ENCODE measurements around the gene F8. TPM values are rescaled to one million over a fixed set of nuclear protein-coding genes. Genes with fewer than 3 reads are reported as not detected.

F8 gene
- total and polyA plus RNA-seq, 9 of the 15 experiments (the other 6 are each of a cell fraction or from before 2014, with no cell fraction given), result 0.41 to 3.8 (median 0.91) TPM

- TF ChIP-seq REST (IDR thresholded peaks at IDR 0.05; ENCODE audit: borderline replicate concordance) (peak; percentile 37; the same call in 1 of the 2 replicates), REST (CRISPR knock-in tag; IDR thresholded peaks at IDR 0.05; ENCODE audit: low read depth) (peak; percentile 42; the same call in 1 of the 2 replicates), ZBTB9 (CRISPR knock-in tag; IDR thresholded peaks at IDR 0.05) (0 out of 2 replicates have a peak, but pooled peaks have one; percentile 10), PTRF (tag; IDR thresholded peaks at IDR 0.05) (no peak), KAT7 (CRISPR knock-in tag; IDR thresholded peaks at IDR 0.05; ENCODE audit: borderline replicate concordance) (peak; percentile 69; the same call in 1 of the 2 replicates), RBM39 (optimal IDR thresholded peaks at IDR 0.05; ENCODE audit: low read depth, low read length) (no peak), ZEB2 (IDR thresholded peaks at IDR 0.05) (no peak), TSHZ1 (CRISPR knock-in tag; IDR thresholded peaks at IDR 0.05) (no peak), KDM2B (CRISPR knock-in tag; IDR thresholded peaks at IDR 0.05) (no peak), ZBTB2 (IDR thresholded peaks at IDR 0.05) (peak; percentile 84), ZFPM2 (CRISPR knock-in tag; IDR thresholded peaks at IDR 0.05) (no peak)
These were observed 4.4 kb upstream of the F8 start, which contains the start of gene FUNDC2 (continued) for GRCh38 chrX:155026727-155027508.

Measured in K562 (cell line).